HepG2 (cell line): Measurements from ENCODE around the gene INAFM1. TPM values are rescaled to one million over a fixed set of nuclear protein-coding genes. Genes with fewer than 3 reads are reported as not detected.

Experiments
- AKAP8 ChIP-seq: sonication (generic); formaldehyde crosslinking; IDR thresholded peaks from 2 replicates; pipeline ENCODE4 v1.5.1; 2020; ENCODE audit warnings: mild to moderate bottlenecking, missing genetic modification reagents
- CHD2 ChIP-seq: IDR thresholded peaks from 2 replicates; pipeline ENCODE4 v1.6.1; 2011; ENCODE audit warnings: low read depth, low read length, improper control_type of control experiment
- FOXA3 ChIP-seq: IDR thresholded peaks from 2 replicates; pipeline ENCODE4 v1.6.1; 2016; ENCODE audit warnings: missing genetic modification reagents, missing compliant biosample characterization
- JDP2 ChIP-seq: sonication (generic); formaldehyde crosslinking; IDR thresholded peaks from 2 replicates; pipeline ENCODE4 v1.8.1; 2022; ENCODE audit warnings: missing genetic modification reagents, borderline replicate concordance
- MTA1 ChIP-seq: sonication (generic); formaldehyde crosslinking; IDR thresholded peaks from 2 replicates; pipeline ENCODE4 v1.4.0; 2020; ENCODE audit warnings: missing genetic modification reagents, mild to moderate bottlenecking, borderline replicate concordance
- NFE2L2 ChIP-seq: fragments of 150-350 bp; IDR thresholded peaks from 2 replicates; pipeline ENCODE4 v1.6.1; 2014; ENCODE audit warnings: low read length
- PAF1 ChIP-seq: IDR thresholded peaks from 2 replicates; pipeline ENCODE4 v1.6.1; 2016; ENCODE audit warnings: missing genetic modification reagents, missing compliant biosample characterization
- POGZ ChIP-seq: sonication (generic); formaldehyde crosslinking; IDR thresholded peaks from 2 replicates; pipeline ENCODE4 v1.4.0; 2020; ENCODE audit warnings: mild to moderate bottlenecking, missing genetic modification reagents
- POLR2G ChIP-seq: fragments of 200-400 bp; formaldehyde crosslinking; IDR thresholded peaks from 2 replicates; pipeline ENCODE4 v1.6.1; 2018; ENCODE audit warnings: mild to moderate bottlenecking, low read depth, low read length, moderate library complexity
- RNF2 ChIP-seq: fragments of 450-650 bp; conservative IDR thresholded peaks from 2 replicates; pipeline ENCODE4 v1.6.1; 2016; ENCODE audit warnings: low read depth
- SIX1 ChIP-seq: sonication (generic); formaldehyde crosslinking; IDR thresholded peaks from 2 replicates; pipeline ENCODE4 v1.4.0; 2020; ENCODE audit warnings: missing genetic modification reagents, borderline replicate concordance
- TARDBP ChIP-seq: sonication (generic); formaldehyde crosslinking; IDR thresholded peaks from 2 replicates; pipeline ENCODE4 v1.8.0; 2022; ENCODE audit warnings: mild to moderate bottlenecking, missing genetic modification reagents
- ZBTB20 ChIP-seq: sonication (generic); formaldehyde crosslinking; IDR thresholded peaks from 2 replicates; pipeline ENCODE4 v1.8.1; 2023; ENCODE audit warnings: missing genetic modification reagents, low read depth, mild to moderate bottlenecking, borderline replicate concordance
- ZMYM4 ChIP-seq: sonication (generic); formaldehyde crosslinking; IDR thresholded peaks from 2 replicates; pipeline ENCODE4 v1.8.1; 2023; ENCODE audit warnings: mild to moderate bottlenecking, missing genetic modification reagents
- ZNF124 ChIP-seq: sonication (generic); formaldehyde crosslinking; IDR thresholded peaks from 2 replicates; pipeline ENCODE4 v1.4.0; 2020; ENCODE audit warnings: missing genetic modification reagents
- ZNF205 ChIP-seq: IDR thresholded peaks from 2 replicates; pipeline ENCODE4 v1.6.1; 2018; ENCODE audit warnings: missing biosample characterization, missing genetic modification reagents
- ZNF335 ChIP-seq: sonication (generic); formaldehyde crosslinking; IDR thresholded peaks from 2 replicates; pipeline ENCODE4 v1.4.0; 2020; ENCODE audit warnings: missing genetic modification reagents
- ZNF501 ChIP-seq: sonication (generic); formaldehyde crosslinking; IDR thresholded peaks from 2 replicates; pipeline ENCODE4 v1.5.1; 2020; ENCODE audit warnings: mild to moderate bottlenecking, moderate library complexity, missing genetic modification reagents
- ZNF577 ChIP-seq: sonication (generic); formaldehyde crosslinking; IDR thresholded peaks from 2 replicates; pipeline ENCODE4 v1.4.0; 2020; ENCODE audit warnings: mild to moderate bottlenecking, low read depth, missing genetic modification reagents, borderline replicate concordance
- ZNF616 ChIP-seq: sonication (generic); formaldehyde crosslinking; IDR thresholded peaks from 2 replicates; pipeline ENCODE4 v1.5.0; 2020; ENCODE audit warnings: low read depth, mild to moderate bottlenecking, missing genetic modification reagents
- ZNF674 ChIP-seq: sonication (generic); formaldehyde crosslinking; IDR thresholded peaks from 2 replicates; pipeline ENCODE4 v1.5.0; 2020; ENCODE audit warnings: low read depth, mild to moderate bottlenecking, missing genetic modification reagents
- ZNF746 ChIP-seq: sonication (generic); formaldehyde crosslinking; IDR thresholded peaks from 2 replicates; pipeline ENCODE4 v1.8.0; 2022; ENCODE audit warnings: mild to moderate bottlenecking, missing genetic modification reagents
- ZNF747 ChIP-seq: sonication (generic); formaldehyde crosslinking; IDR thresholded peaks from 2 replicates; pipeline ENCODE4 v1.8.1; 2023; ENCODE audit warnings: missing genetic modification reagents, mild to moderate bottlenecking, borderline replicate concordance
- ZNF788 ChIP-seq: sonication (generic); formaldehyde crosslinking; IDR thresholded peaks from 2 replicates; pipeline ENCODE4 v1.5.0; 2020; ENCODE audit warnings: mild to moderate bottlenecking, missing genetic modification reagents, borderline replicate concordance
- ZSCAN12 ChIP-seq: sonication (generic); formaldehyde crosslinking; IDR thresholded peaks from 2 replicates; pipeline ENCODE4 v1.9.0; 2021; ENCODE audit warnings: mild to moderate bottlenecking, missing genetic modification reagents
- ZSCAN25 ChIP-seq: sonication (generic); formaldehyde crosslinking; IDR thresholded peaks from 2 replicates; pipeline ENCODE4 v1.8.0; 2022; ENCODE audit warnings: mild to moderate bottlenecking, missing genetic modification reagents
- polyA plus RNA-seq, 8 experiments: library from polyadenylated mRNA; depleted of rRNA in 3 of 8; stranded (reverse) in 7 of 8; unstranded in 1 of 8; fragments of >200 nt; fragmentation: Illumina TruSeq in 4 of 8; extraction: Trizol in 4 of 8; gene quantifications; 2 replicates each; pipeline versions ENCODE4 v1.2.1 to v1.2.3, GENCODE V29; 2011 to 2016; ENCODE audit warnings: low read depth in 4 of 8, missing spikeins in 1 of 8, mixed read lengths in 1 of 8; ENCODE audit not compliant: insufficient read depth in 1 of 8
- total RNA-seq, 5 experiments: library from RNA; depleted of rRNA; stranded (reverse); fragments of >200 nt; fragmentation: Illumina TruSeq; extraction: Trizol; gene quantifications; 2 replicates each; pipeline ENCODE4 v1.2.3, GENCODE V29; 2016; ENCODE audit warnings: low read depth in 1 of 5
- TF ChIP-seq, protein P1 (sequence below): sonication (generic); formaldehyde crosslinking; IDR thresholded peaks from 2 replicates; pipeline ENCODE4 v1.4.0; 2020; ENCODE audit warnings: missing genetic modification reagents, mild to moderate bottlenecking, borderline replicate concordance
- TF ChIP-seq, protein P2 (sequence below): sonication (generic); formaldehyde crosslinking; IDR thresholded peaks from 2 replicates; pipeline ENCODE4 v1.4.0; 2020; ENCODE audit warnings: missing genetic modification reagents, borderline replicate concordance
- TF ChIP-seq, protein P3 (sequence below): sonication (generic); formaldehyde crosslinking; conservative IDR thresholded peaks from 2 replicates; pipeline ENCODE4 v1.4.0; 2020; ENCODE audit warnings: missing genetic modification reagents

Gene INAFM1
- total and polyA plus RNA-seq, 2 of the 13 experiments (the other 11 are each of a cell fraction or from before 2014, with no cell fraction given): 0.88 to 1.9 TPM

DNA sequence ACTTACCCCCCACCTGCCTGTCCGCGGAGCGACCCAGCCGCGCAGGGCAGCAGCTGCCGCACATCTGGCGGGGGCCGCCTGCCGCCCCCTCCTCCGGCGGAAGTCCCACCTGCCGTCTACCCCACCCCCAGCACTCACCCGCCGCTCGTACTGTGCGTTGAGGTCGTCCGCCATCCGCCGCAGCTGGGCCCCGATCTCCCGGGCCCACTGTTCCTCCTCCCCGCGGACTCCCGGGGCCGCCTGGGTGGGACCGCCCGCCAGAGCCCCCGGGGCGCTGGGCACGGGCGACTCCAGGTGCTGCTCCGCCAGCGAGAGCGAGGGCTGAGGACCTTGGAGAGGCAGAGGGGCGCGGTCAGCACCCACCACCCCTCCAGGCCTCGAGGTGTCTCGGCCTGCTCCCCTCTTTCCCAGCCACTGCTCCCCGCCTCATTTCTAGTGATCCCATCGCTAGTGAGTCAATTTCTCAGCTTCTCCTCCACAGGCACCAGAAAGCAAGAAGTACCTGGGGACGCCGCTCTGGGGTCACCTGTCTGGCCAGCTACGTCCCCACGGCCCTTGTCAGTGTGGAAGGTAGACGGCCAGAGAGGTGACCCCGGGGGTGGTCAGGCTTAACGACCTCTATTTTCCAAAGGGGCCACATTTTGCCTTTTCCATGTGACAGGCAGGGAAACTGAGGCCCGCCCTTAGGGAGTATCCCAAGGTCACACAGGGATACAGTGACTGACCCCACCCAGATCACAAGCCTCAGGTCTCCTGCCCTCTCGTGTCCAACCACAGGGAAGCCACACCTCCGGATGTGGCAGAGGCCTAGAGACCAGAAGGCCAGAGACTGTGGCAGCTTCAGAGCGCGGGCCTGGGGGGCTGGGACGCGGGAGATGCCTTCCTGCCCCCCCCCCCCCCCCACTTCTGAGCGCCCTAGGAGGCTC, 48.0 kb upstream of the INAFM1 start (continued):
- no peak for TF ChIP-seq RNF2
- TF ChIP-seq ZNF335 (CRISPR knock-in tag): no peak
- TF ChIP-seq POGZ: 0 out of 2 replicates have a peak, but pooled peaks have one; percentile 13
- TF ChIP-seq ZNF205 (CRISPR knock-in tag): no peak
- peak; percentile 6; the same call in 1 of the 2 replicates for TF ChIP-seq AKAP8 (CRISPR knock-in tag)
- peak; percentile 79; the same call in 1 of the 2 replicates for TF ChIP-seq PAF1
- TF ChIP-seq ZNF747 (CRISPR knock-in tag): no peak
- peak; percentile 13; the same call in 1 of the 2 replicates for TF ChIP-seq ZNF746 (CRISPR knock-in tag)
- TF ChIP-seq ZNF124 (CRISPR knock-in tag): no peak
- no peak; the same call in 1 of the 2 replicates for TF ChIP-seq ZMYM4 (CRISPR knock-in tag)
- TF ChIP-seq, protein P1, sequence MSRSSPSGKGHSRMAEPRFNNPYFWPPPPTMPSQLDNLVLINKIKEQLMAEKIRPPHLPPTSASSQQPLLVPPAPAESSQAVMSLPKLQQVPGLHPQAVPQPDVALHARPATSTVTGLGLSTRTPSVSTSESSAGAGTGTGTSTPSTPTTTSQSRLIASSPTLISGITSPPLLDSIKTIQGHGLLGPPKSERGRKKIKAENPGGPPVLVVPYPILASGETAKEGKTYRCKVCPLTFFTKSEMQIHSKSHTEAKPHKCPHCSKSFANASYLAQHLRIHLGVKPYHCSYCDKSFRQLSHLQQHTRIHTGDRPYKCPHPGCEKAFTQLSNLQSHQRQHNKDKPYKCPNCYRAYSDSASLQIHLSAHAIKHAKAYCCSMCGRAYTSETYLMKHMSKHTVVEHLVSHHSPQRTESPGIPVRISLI (CRISPR knock-in tag): no peak
- no peak for TF ChIP-seq ZNF674
- TF ChIP-seq MTA1 (CRISPR knock-in tag): no peak
- TF ChIP-seq ZSCAN25 (CRISPR knock-in tag): no peak
- TF ChIP-seq ZNF788: no peak
- TF ChIP-seq ZNF577 (CRISPR knock-in tag): no peak
- peak; percentile 20 for TF ChIP-seq TARDBP (CRISPR knock-in tag)
- TF ChIP-seq, protein P2, sequence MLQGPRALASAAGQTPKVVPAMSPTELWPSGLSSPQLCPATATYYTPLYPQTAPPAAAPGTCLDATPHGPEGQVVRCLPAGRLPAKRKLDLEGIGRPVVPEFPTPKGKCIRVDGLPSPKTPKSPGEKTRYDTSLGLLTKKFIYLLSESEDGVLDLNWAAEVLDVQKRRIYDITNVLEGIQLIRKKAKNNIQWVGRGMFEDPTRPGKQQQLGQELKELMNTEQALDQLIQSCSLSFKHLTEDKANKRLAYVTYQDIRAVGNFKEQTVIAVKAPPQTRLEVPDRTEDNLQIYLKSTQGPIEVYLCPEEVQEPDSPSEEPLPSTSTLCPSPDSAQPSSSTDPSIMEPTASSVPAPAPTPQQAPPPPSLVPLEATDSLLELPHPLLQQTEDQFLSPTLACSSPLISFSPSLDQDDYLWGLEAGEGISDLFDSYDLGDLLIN (CRISPR knock-in tag): no peak
- no peak for TF ChIP-seq JDP2 (CRISPR knock-in tag)
- TF ChIP-seq SIX1 (CRISPR knock-in tag): peak; percentile 4; the same call in 1 of the 2 replicates
- TF ChIP-seq ZBTB20 (CRISPR knock-in tag): no peak
- TF ChIP-seq ZNF616 (CRISPR knock-in tag): no peak
- no peak for TF ChIP-seq CHD2
- no peak for TF ChIP-seq ZNF501 (CRISPR knock-in tag)
- TF ChIP-seq POLR2G: peak; percentile 83
- TF ChIP-seq NFE2L2: no peak
- TF ChIP-seq, protein P3, sequence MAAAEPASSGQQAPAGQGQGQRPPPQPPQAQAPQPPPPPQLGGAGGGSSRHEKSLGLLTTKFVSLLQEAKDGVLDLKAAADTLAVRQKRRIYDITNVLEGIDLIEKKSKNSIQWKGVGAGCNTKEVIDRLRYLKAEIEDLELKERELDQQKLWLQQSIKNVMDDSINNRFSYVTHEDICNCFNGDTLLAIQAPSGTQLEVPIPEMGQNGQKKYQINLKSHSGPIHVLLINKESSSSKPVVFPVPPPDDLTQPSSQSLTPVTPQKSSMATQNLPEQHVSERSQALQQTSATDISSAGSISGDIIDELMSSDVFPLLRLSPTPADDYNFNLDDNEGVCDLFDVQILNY: no peak
- 0 out of 2 replicates have a peak, but pooled peaks have one; percentile 8 for TF ChIP-seq FOXA3
- TF ChIP-seq ZSCAN12 (CRISPR knock-in tag): no peak
